ENCODE data around the gene PAIP2B. TPM values are rescaled to one million over a fixed set of nuclear protein-coding genes. Genes with fewer than 3 reads are reported as not detected.
"Not testable (repeated sequence)": the region's sequence is repeated elsewhere in the genome, so short reads cannot be mapped to it uniquely, and the experiment has no call there.

PAIP2B gene
- total and polyA plus RNA-seq, 5 donors from 2014 or later, result 2.1 to 2.9 (median 2.5) TPM

- DNase-seq; H3K36me3 Mint-ChIP-seq; H3K4me3 ChIP-seq (ENCODE audit: low read depth, low read length); H3K27ac Mint-ChIP-seq; H3K9me3 Mint-ChIP-seq; H3K36me3 ChIP-seq (ENCODE audit: control insufficient read depth, insufficient read depth, low read length); H3K27ac ChIP-seq (ENCODE audit: insufficient read depth, low read length, poor library complexity, severe bottlenecking); ATAC-seq (ENCODE audit: low read depth in 2 of 2); H3K4me3 Mint-ChIP-seq; H3K4me1 Mint-ChIP-seq; H3K9me3 ChIP-seq (ENCODE audit: control insufficient read depth in 2 of 2, low read length in 2 of 2); H3K4me1 ChIP-seq (ENCODE audit: control insufficient read depth, insufficient read depth, low read length, poor library complexity, severe bottlenecking): not testable (repeated sequence)
- H3K27me3 Mint-ChIP-seq, result peaks cover 36% of the 10 kb centered on the region
- peaks cover 15% of the 10 kb centered on the region for H3K27me3 ChIP-seq (ENCODE audit: control insufficient read depth, insufficient read depth, low read length)
Measured at GRCh38 chr2:71233072-71233471, 6.2 kb upstream of the PAIP2B start.

DNA sequence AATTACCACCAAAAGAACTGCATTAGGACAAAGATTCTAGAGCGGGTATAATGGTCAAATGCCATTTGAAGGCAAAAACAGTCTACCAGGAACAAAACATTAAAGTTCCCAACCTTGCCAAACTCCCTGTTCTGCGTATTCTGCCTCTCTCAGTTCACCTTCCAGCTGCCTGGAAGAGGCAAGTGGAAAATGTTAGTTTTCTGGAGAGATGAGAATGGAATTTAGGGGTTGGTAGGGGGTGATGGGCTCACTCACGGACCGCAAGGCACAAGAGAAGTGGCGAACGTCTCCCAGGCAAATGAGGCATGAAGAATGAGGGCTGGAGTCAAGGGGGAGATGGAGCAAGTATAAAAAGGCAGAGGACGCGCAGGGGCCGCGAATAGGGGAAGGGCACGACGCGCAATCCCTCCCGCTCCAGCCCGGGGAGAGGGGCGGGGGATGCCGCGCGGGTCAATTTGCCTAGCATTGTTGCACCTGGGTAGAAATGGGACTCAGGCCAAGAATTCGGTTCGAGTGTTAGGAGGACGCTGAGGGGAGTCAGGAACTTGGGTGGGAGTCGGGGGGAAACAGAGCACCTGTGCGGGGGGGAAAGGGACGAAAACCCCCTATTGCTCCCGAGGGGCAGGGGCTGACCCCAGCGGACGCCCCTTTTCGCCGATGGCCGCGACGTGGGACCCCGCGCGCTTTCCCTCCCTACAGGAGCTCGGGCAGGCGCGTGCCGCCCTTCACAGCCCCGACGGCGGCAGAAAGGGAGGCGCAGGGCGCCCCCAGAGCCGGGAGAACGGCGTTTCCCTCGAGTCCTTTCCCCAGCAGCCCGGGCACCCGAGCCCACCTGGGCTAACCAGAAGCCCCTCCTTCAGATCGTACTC lies 573 bp downstream of the PAIP2B start:
- Histone ChIP-seq H3K4me3 (ENCODE audit: low read depth, low read length) (peak overlapping the region; percentile 78), H3K27ac (ENCODE audit: insufficient read depth, low read length, poor library complexity, severe bottlenecking) (peak overlapping the region; percentile 73), H3K36me3 (ENCODE audit: control insufficient read depth, insufficient read depth, low read length) (no peaks in the 10 kb centered on the region), H3K9me3 (ENCODE audit: control insufficient read depth in 2 of 2, low read length in 2 of 2) (no peaks in the 10 kb centered on the region), H3K27me3 (ENCODE audit: control insufficient read depth, insufficient read depth, low read length) (peaks cover 6% of the 10 kb centered on the region), H3K4me1 (ENCODE audit: control insufficient read depth, insufficient read depth, low read length, poor library complexity, severe bottlenecking) (peaks cover 13% of the 10 kb centered on the region)
- Mint-ChIP-seq H3K27me3 (peaks cover 25% of the 10 kb centered on the region), H3K9me3 (peaks cover 0 to 3% (median 0%) of the 10 kb centered on the region in 7 donors), H3K4me1 (peaks cover 0 to 32% (median 22%) of the 10 kb centered on the region in 4 donors), H3K27ac (peak overlapping the region; percentile 76 to 97 (median 95)), H3K4me3 (peak overlapping the region; percentile 89 to 97 (median 96)), H3K36me3 (peaks cover 11% of the 10 kb centered on the region)
- peak in 2 of 3 donors; percentile 10 to 15 for DNase-seq
- ATAC-seq (ENCODE audit: low read depth in 2 of 2), result peak; percentile 4 to 8

DNA sequence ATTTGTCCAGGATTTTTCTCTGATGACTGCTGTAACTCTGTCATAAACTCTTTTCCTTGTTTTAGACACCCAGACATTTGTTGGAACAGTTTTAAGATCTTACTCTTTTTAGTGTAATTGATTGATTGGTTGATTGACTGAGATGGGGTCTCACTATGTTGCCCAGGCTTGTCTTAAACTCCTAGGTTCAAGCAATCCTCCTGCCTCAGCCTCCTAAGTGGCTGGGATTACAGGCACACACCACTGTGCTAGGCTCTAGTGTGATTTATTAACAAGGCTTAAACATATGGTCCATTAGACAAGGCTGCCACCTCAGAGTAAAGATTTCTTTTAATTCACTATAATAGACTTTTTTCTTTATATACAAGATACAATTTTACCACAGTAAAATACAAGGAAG lies 2.0 kb downstream of the PAIP2B start:
- Mint-ChIP-seq H3K9me3 (peaks cover 0 to 2% (median 0%) of the 10 kb centered on the region in 7 donors), H3K27me3 (peaks cover 22% of the 10 kb centered on the region), H3K4me1 (peaks cover 1 to 38% (median 24%) of the 10 kb centered on the region in 4 donors), H3K27ac (no peak overlapping the region), H3K36me3 (peaks cover 12% of the 10 kb centered on the region), H3K4me3 (peak overlapping the region; percentile 28 to 95 (median 79))
- no peak overlapping the region for H3K4me3 ChIP-seq (ENCODE audit: low read depth, low read length)
- ATAC-seq (ENCODE audit: low read depth in 2 of 2) (no peak), DNase-seq (no peak)
- H3K36me3 ChIP-seq (ENCODE audit: control insufficient read depth, insufficient read depth, low read length), result no peaks in the 10 kb centered on the region
- H3K27ac ChIP-seq (ENCODE audit: insufficient read depth, low read length, poor library complexity, severe bottlenecking), result no peak overlapping the region
- H3K4me1 ChIP-seq (ENCODE audit: control insufficient read depth, insufficient read depth, low read length, poor library complexity, severe bottlenecking), result peaks cover 13% of the 10 kb centered on the region
- no peaks in the 10 kb centered on the region for H3K27me3 ChIP-seq (ENCODE audit: control insufficient read depth, insufficient read depth, low read length)
- no peaks in the 10 kb centered on the region for H3K9me3 ChIP-seq (ENCODE audit: control insufficient read depth in 2 of 2, low read length in 2 of 2)

DNA sequence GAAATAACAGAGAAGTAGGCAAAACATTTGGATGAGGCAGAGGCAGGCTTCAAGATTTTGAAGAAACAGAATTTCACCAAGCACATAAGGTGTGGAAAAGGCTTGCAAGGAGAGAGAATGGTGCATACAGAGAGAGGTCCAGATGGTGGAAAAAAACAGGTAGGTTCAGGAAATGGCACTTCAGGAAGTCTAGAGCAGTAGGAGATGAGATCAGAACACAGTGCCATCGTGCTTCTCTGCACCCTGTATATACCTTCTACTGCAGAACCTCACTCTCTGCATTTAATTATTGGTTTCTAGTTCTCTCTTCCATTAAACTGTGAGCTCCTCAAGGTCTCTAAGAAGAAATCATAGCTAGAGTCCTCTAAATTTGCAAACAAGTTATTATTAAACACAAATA lies 2.4 kb downstream of the PAIP2B start:
- H3K9me3 ChIP-seq (ENCODE audit: control insufficient read depth in 2 of 2, low read length in 2 of 2), result no peaks in the 10 kb centered on the region
- Mint-ChIP-seq H3K27me3 (peaks cover 21% of the 10 kb centered on the region), H3K9me3 (peaks cover 0 to 1% (median 0%) of the 10 kb centered on the region in 7 donors), H3K4me3 (peak overlapping the region in 3 of 4 donors; percentile 28 to 89 (median 69)), H3K36me3 (peaks cover 15% of the 10 kb centered on the region), H3K27ac (no peak overlapping the region), H3K4me1 (peaks cover 6 to 41% (median 24%) of the 10 kb centered on the region in 4 donors)
- H3K4me1 ChIP-seq (ENCODE audit: control insufficient read depth, insufficient read depth, low read length, poor library complexity, severe bottlenecking), result peaks cover 13% of the 10 kb centered on the region
- no peaks in the 10 kb centered on the region for H3K36me3 ChIP-seq (ENCODE audit: control insufficient read depth, insufficient read depth, low read length)
- H3K27ac ChIP-seq (ENCODE audit: insufficient read depth, low read length, poor library complexity, severe bottlenecking), result no peak overlapping the region
- ATAC-seq (ENCODE audit: low read depth in 2 of 2) (no peak), DNase-seq (no peak)
- no peaks in the 10 kb centered on the region for H3K27me3 ChIP-seq (ENCODE audit: control insufficient read depth, insufficient read depth, low read length)
- H3K4me3 ChIP-seq (ENCODE audit: low read depth, low read length), result no peak overlapping the region

- no peak overlapping the region for H3K4me3 ChIP-seq (ENCODE audit: low read depth, low read length)
- peaks cover 6 to 41% (median 24%) of the 10 kb centered on the region in 4 donors for H3K4me1 Mint-ChIP-seq
- H3K4me1 ChIP-seq (ENCODE audit: control insufficient read depth, insufficient read depth, low read length, poor library complexity, severe bottlenecking), result peaks cover 13% of the 10 kb centered on the region
- no peak for DNase-seq
- H3K9me3 ChIP-seq (ENCODE audit: control insufficient read depth in 2 of 2, low read length in 2 of 2), result no peaks in the 10 kb centered on the region
- no peaks in the 10 kb centered on the region for H3K36me3 ChIP-seq (ENCODE audit: control insufficient read depth, insufficient read depth, low read length)
- peaks cover 15% of the 10 kb centered on the region for H3K36me3 Mint-ChIP-seq
- H3K27me3 Mint-ChIP-seq, result peaks cover 18% of the 10 kb centered on the region
- H3K9me3 Mint-ChIP-seq, result no peaks in the 10 kb centered on the region
- peak overlapping the region in 1 of 4 donors; percentile 89 for H3K4me3 Mint-ChIP-seq
- H3K27me3 ChIP-seq (ENCODE audit: control insufficient read depth, insufficient read depth, low read length), result no peaks in the 10 kb centered on the region
- H3K27ac ChIP-seq (ENCODE audit: insufficient read depth, low read length, poor library complexity, severe bottlenecking), result no peak overlapping the region
- H3K27ac Mint-ChIP-seq, result no peak overlapping the region
- ATAC-seq (ENCODE audit: low read depth in 2 of 2), result no peak
Measured at GRCh38 chr2:71223767-71224333, 3.1 kb downstream of the PAIP2B start.

DNA sequence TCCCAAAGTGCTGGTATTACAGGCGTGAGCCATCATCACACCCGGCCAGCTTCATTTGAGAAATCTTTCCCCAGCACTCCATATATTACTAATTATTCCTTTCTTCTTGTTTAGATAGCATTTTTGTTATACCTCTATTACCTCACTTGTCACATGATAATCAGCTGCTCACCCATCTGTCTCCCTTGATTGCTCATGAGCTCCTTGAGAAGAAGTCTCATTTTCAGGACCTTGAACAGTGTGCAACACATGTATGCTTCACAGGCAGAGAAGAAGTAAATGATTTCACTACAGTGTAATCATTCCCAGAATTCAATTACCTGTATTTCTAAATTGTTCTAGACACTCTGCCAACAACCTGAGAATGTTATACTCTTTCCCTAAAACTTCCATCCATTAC lies 6.2 kb downstream of the PAIP2B start:
- no peak overlapping the region for H3K27ac ChIP-seq (ENCODE audit: insufficient read depth, low read length, poor library complexity, severe bottlenecking)
- H3K4me3 Mint-ChIP-seq, result no peak overlapping the region
- peaks cover 6 to 27% (median 14%) of the 10 kb centered on the region in 4 donors for H3K4me1 Mint-ChIP-seq
- peaks cover 15% of the 10 kb centered on the region for H3K36me3 Mint-ChIP-seq
- ATAC-seq (ENCODE audit: low read depth in 2 of 2) (no peak), DNase-seq (no peak)
- H3K27me3 ChIP-seq (ENCODE audit: control insufficient read depth, insufficient read depth, low read length), result no peaks in the 10 kb centered on the region
- H3K9me3 ChIP-seq (ENCODE audit: control insufficient read depth in 2 of 2, low read length in 2 of 2), result no peaks in the 10 kb centered on the region
- H3K4me1 ChIP-seq (ENCODE audit: control insufficient read depth, insufficient read depth, low read length, poor library complexity, severe bottlenecking), result peaks cover 2% of the 10 kb centered on the region
- no peak overlapping the region for H3K4me3 ChIP-seq (ENCODE audit: low read depth, low read length)
- H3K36me3 ChIP-seq (ENCODE audit: control insufficient read depth, insufficient read depth, low read length), result no peaks in the 10 kb centered on the region
- H3K9me3 Mint-ChIP-seq, result no peaks in the 10 kb centered on the region
- peaks cover 12% of the 10 kb centered on the region for H3K27me3 Mint-ChIP-seq
- H3K27ac Mint-ChIP-seq, result no peak overlapping the region

DNA sequence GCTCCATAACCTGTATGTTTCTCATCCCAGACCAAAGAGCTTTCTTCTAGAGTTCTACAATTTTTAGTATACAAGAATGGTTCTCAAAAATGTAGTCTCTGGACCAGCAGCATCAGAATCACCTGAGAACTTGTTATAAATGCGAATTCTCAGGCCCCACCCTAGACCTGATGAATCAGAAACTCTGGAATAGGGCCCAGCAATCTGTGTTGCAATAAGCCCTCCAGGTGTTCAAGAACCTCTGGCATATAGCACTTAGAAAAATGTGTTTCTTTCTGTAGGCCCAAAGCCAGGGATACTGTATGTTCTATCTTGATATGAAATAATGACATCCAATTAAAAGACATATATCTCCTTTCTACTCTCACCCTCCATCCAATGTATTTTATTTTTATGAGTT lies 10.4 kb downstream of the PAIP2B start:
- no peak for ATAC-seq (ENCODE audit: low read depth in 2 of 2)
- Mint-ChIP-seq H3K4me3 (no peak overlapping the region), H3K36me3 (peaks cover 7% of the 10 kb centered on the region), H3K9me3 (no peaks in the 10 kb centered on the region), H3K4me1 (peaks cover 0 to 11% (median 6%) of the 10 kb centered on the region in 4 donors), H3K27me3 (peaks cover 13% of the 10 kb centered on the region), H3K27ac (no peak overlapping the region)
- no peaks in the 10 kb centered on the region for H3K4me1 ChIP-seq (ENCODE audit: control insufficient read depth, insufficient read depth, low read length, poor library complexity, severe bottlenecking)
- no peak for DNase-seq
- no peaks in the 10 kb centered on the region for H3K36me3 ChIP-seq (ENCODE audit: control insufficient read depth, insufficient read depth, low read length)
- H3K27ac ChIP-seq (ENCODE audit: insufficient read depth, low read length, poor library complexity, severe bottlenecking), result no peak overlapping the region
- H3K9me3 ChIP-seq (ENCODE audit: control insufficient read depth in 2 of 2, low read length in 2 of 2), result no peaks in the 10 kb centered on the region
- H3K27me3 ChIP-seq (ENCODE audit: control insufficient read depth, insufficient read depth, low read length), result no peaks in the 10 kb centered on the region
- no peak overlapping the region for H3K4me3 ChIP-seq (ENCODE audit: low read depth, low read length)

Data from CD4-positive, CD25-positive, alpha-beta regulatory T cell (primary cell).